Coronary artery (tissue), 2 donors: Measurements from ENCODE around the gene GPR25.

Source experiments
- DNase-seq: peaks from one replicate; pipeline ENCODE4 v3.0.0-alpha.2; 2017; ENCODE audit warnings: low spot score
- H3K27ac ChIP-seq, 2 donors: fragments of 200-600 bp; sonication (generic); one replicate each; pipeline ENCODE4 v1.5.1; 2016 to 2019
- H3K4me3 ChIP-seq: fragments of 200-600 bp; sonication (generic); 2 replicates; pipeline ENCODE4 v1.5.1; 2016; ENCODE audit warnings: mild to moderate bottlenecking, moderate library complexity
- TF ChIP-seq, protein P1 (sequence below): fragments of 200-600 bp; sonication (generic); IDR thresholded peaks from one replicate; pipeline ENCODE4 v1.5.1; 2019; ENCODE audit warnings: antibody characterized with exemption

The GPR25 gene

DNA sequence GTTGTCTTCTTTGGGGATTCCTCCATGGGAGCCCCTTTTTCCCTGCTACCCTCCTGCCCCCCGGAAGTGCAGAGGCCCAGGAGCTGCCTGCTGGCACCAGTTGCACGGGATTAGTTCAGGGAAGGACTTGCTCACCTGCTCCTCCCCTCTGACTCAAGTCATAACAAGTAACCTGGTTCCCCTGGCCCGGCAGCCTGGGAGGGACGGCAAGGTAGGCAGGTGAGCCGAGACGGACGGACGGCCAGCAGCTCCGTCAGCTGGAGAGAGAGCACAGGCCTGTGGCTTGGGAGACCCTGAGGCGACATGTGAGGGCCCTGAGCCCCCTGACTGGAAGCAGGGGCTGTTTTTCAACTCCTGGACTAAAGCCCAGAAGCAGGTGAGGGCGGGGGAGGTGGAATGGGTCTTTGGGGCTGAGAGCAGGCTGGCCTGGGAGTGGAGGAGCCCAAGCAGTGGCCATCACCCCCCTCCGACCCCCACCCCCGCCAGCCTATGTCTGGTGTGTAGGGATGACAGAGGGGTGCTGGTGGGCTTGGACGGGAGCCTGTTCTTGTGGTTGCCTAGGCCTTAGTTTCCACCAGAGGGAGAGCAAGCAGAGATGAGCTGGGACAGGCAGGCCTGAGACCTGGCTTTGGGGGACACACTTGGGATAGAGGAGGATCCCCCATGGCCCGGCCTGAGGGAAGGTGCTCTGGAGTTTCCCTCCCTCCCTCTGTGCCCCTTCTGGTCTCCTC lies 22.1 kb downstream of the GPR25 start, which contains the start of gene INAVA:
Gene INAVA (plus strand): TSS at position 189 of the 731 bp plus-strand sequence. CDS start 3,501 bp downstream, outside the sequence.
- Histone ChIP-seq H3K4me3 (no peak within 1 kb of the TSS), H3K27ac (no peak within 1 kb of the TSS)
- TF ChIP-seq, protein P1, sequence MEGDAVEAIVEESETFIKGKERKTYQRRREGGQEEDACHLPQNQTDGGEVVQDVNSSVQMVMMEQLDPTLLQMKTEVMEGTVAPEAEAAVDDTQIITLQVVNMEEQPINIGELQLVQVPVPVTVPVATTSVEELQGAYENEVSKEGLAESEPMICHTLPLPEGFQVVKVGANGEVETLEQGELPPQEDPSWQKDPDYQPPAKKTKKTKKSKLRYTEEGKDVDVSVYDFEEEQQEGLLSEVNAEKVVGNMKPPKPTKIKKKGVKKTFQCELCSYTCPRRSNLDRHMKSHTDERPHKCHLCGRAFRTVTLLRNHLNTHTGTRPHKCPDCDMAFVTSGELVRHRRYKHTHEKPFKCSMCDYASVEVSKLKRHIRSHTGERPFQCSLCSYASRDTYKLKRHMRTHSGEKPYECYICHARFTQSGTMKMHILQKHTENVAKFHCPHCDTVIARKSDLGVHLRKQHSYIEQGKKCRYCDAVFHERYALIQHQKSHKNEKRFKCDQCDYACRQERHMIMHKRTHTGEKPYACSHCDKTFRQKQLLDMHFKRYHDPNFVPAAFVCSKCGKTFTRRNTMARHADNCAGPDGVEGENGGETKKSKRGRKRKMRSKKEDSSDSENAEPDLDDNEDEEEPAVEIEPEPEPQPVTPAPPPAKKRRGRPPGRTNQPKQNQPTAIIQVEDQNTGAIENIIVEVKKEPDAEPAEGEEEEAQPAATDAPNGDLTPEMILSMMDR = no peak
- DNase-seq = no peak

DNA sequence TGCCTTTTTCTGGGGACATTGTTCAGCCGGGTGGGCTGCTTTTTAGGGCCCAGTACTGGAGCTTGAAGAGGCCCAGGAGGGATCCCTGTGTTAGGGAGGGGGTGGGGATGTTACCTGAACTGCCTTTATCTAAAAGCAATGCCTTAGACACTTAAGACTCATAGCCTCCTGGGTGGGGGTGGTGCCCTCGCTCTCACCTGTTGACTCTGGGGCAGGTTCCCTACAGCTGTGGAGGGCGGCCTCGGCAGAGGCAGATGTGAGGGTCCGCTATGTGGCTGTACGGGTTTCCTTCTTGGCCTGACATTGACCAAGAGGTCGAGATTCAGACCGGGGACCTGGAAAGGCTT lies 22.6 kb downstream of the GPR25 start:
- no peak overlapping the region for H3K4me3 ChIP-seq
- no peak overlapping the region for H3K27ac ChIP-seq
- TF ChIP-seq, protein P1 = no peak
- no peak for DNase-seq

DNA sequence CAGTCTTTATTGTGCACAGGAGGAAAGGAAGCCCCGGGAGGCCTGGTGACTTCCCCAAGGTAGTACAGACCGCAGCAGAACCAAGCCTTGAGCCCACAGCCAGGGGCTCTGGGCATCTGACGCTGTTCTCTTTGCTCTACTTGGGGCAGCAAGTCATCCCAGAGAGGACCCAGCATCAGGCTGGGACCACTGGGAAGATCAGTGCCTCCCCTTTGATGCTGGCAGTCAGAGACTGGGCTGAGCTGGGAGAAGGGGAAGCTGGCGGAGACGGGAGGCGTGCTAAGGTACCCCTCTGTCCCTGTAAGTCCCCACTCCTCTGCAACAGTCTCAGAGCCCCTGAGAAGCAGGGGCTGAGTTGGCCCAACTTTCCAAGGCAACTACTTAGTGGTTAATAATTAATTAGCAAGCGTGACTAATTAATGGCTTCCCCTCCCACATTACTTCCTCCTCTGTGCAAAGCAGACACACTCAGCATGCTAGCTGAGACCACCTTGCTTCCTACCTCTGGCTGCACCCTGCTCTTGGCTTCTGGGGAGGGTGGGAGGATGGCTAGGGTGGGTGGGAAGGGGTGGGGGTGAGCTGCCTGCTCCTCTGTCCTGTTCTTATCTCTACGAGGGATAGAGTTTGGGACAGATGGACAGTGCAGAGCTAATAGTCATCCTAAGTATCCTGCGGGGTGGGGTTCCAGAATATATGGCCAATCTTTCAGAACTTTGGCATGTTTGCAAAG lies 23.2 kb downstream of the GPR25 start:
- H3K27ac ChIP-seq = no peak overlapping the region
- TF ChIP-seq, protein P1 = no peak
- H3K4me3 ChIP-seq = no peak overlapping the region

DNA sequence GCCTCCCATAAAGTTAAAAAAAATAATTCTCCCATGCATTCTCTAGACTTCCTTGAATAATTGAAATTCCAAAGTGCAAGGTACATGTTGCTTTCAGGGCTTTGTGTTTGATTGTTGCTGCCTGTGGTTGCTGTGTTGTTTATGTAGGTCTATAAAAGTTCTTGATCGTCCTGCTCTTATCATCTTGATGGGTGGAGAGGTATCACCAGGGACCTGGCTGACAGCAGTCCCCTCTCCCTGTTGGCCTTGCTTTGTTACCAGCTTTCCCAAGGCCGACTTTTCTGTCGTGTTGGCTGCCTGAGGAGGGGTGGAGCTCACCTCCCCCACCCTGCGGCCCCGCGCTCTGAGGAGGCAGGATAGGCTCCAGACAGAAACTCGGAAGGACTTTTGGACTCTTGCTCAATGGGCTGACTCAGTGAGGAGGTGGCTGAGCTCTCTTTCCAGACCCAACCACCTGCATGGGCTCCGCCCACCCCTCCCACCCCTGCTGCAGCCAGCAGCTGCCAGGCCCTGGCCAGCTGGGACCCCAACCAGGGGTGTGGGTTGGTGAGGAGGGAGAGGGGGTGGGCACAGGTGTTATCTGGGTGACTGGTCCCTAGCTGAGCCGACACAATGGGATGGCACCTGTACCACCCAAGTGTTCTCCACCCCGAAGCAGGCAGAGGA lies 23.9 kb downstream of the GPR25 start:
- TF ChIP-seq, protein P1 = no peak
- no peak overlapping the region for H3K27ac ChIP-seq
- no peak for DNase-seq
- no peak overlapping the region for H3K4me3 ChIP-seq

More for the DNA sequence above, 23.2 kb downstream of the GPR25 start:
- no peak for DNase-seq

DNA sequence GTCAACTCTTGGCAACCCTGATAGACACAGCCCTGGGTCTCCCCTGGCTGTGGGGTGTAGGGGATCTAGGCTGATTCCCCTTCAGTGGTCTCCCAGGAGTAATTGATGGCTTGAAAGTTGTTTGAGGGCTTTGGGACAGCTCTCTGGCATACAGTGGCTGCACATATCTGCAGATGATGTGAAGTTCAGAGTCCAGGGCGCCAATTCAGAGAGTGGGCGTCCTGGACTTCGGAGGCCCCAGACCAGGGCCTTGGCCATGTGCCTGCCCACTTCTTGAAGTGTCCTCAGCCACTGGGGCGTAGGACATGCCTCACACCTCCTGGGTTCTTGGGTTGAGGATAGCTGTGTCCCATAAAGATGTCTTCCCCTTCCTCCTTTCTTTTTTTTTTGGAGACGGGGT lies 24.5 kb downstream of the GPR25 start:
- Histone ChIP-seq H3K27ac (no peak overlapping the region), H3K4me3 (no peak overlapping the region)
- TF ChIP-seq, protein P1 = no peak
- no peak for DNase-seq

DNA sequence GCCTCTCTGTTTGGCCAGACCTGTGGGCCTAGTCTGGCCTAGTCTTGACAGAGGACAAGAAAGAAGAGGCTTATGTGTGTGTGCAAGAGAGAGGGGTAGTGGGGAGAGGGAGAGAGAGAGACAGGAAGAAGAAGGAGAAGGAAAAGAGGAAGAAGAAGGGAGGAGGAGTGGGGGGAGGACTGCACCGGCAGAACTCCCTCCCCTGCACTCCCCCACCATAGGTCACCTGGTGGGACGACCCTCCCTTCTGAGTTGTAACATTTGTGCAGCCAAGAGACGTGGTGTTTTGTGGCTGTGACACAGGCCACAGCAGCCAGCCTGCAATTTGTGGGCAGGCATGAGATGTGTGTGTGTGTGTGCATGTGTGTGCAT lies 26.2 kb downstream of the GPR25 start:
- no peak overlapping the region for H3K4me3 ChIP-seq
- TF ChIP-seq, protein P1 = no peak
- no peak for DNase-seq
- H3K27ac ChIP-seq = no peak overlapping the region
